ENCODE results near the gene TFCP2.

Gene TFCP2

DNA sequence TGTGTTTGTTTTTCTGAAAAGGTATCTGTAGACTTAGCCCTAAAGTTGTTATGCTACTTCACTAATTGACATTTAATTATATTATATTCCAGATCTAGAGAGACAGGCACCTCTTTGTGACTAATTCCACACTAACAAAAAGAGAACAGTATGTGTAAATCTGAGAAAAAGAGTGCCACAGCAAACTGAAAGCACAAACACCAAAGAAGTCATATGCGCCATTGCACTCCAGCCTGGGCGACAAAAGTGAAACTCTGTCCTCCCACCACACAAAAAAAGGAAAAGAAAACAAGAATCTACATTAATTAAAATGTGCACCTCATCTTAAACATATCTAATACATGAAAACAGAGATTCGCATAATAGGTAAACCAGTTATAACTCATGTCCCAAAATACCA, 85.1 kb downstream of the TFCP2 start:
- no peak overlapping the region for H3K18ac ChIP-seq (ENCODE audit: low read length)
- no peak overlapping the region for H3K4ac ChIP-seq (ENCODE audit: low read depth, low read length)
- no peak overlapping the region for H3K9ac ChIP-seq (ENCODE audit: low read length)
- H3K23ac ChIP-seq (ENCODE audit: low read length) = no peak overlapping the region
- H3K14ac ChIP-seq (ENCODE audit: low read length) = no peak overlapping the region
- H4K12ac ChIP-seq (ENCODE audit: low read depth, low read length) = no peak overlapping the region
- H3K9me3 ChIP-seq (ENCODE audit: insufficient read depth, low read depth, low read length) = no peaks in the 10 kb centered on the region
- H3K36me3 ChIP-seq (ENCODE audit: control insufficient read depth in 1 of 2, insufficient read depth in 2 of 2, low read length in 2 of 2) = peaks cover 3 to 9% of the 10 kb centered on the region in 2 experiments
- H2AFZ ChIP-seq (ENCODE audit: insufficient read depth, low read length, poor library complexity) = no peak overlapping the region
- no peak overlapping the region for H2BK5ac ChIP-seq (ENCODE audit: low read depth, low read length, poor library complexity)
- H2BK12ac ChIP-seq (ENCODE audit: low read length) = no peak overlapping the region
- peaks cover 5% of the 10 kb centered on the region for H3K79me2 ChIP-seq (ENCODE audit: control insufficient read depth, insufficient read depth, low read length, poor library complexity)
- H3K4me2 ChIP-seq (ENCODE audit: low read length) = no peak overlapping the region
- DNase-seq = no peak
- H2AK5ac ChIP-seq (ENCODE audit: low read length) = no peak overlapping the region
- peaks cover 6% of the 10 kb centered on the region for H3K79me1 ChIP-seq (ENCODE audit: low read length)
- H4K91ac ChIP-seq (ENCODE audit: low read depth, low read length) = no peak overlapping the region
- H3K27ac ChIP-seq (ENCODE audit: low read depth, low read length) = no peak overlapping the region
- no peak overlapping the region for H3K4me3 ChIP-seq (ENCODE audit: low read depth, low read length)
- no peak overlapping the region for H4K8ac ChIP-seq (ENCODE audit: low read depth, low read length)
- no CpG with 5 or more reads among the region's 3 CpGs for WGBS (ENCODE audit: extremely low coverage, insufficient coverage, insufficient read length)
- no peak overlapping the region for H2BK120ac ChIP-seq (ENCODE audit: insufficient read depth, low read length, poor library complexity)
- H3K27me3 ChIP-seq (ENCODE audit: insufficient read depth, low read length) = no peaks in the 10 kb centered on the region
- H3K4me1 ChIP-seq (ENCODE audit: control insufficient read depth in 1 of 2, insufficient read depth in 2 of 2, low read length in 2 of 2) = peaks cover 0 to 2% of the 10 kb centered on the region in 2 experiments

DNA sequence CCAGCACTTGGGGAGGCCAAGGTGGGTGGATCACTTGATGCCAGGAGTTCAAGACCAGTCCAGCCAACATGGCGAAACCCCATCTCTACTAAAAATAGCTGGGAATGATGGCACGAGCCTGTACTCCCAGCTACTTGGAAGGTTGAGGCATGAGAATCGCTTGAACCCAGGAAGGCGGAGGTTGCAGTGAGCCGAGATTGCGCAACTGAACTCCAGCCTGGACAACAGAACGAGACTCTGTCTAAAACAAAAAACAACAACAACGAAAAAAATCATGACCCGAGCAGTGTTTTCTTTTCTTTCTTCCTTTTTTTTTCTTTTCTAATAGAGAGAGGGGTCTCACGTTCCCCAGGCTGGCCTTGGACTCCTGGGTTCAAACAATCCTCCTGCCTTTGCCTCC, 86.0 kb downstream of the TFCP2 start:
- Histone ChIP-seq H3K27me3 (ENCODE audit: insufficient read depth, low read length) (no peaks in the 10 kb centered on the region), H2BK5ac (ENCODE audit: low read depth, low read length, poor library complexity) (no peak overlapping the region), H4K12ac (ENCODE audit: low read depth, low read length) (no peak overlapping the region), H3K36me3 (ENCODE audit: control insufficient read depth in 1 of 2, insufficient read depth in 2 of 2, low read length in 2 of 2) (peaks cover 2 to 5% of the 10 kb centered on the region in 2 experiments), H3K4me2 (ENCODE audit: low read length) (no peak overlapping the region), H3K79me1 (ENCODE audit: low read length) (peaks cover 10% of the 10 kb centered on the region), H2BK12ac (ENCODE audit: low read length) (no peak overlapping the region), H3K18ac (ENCODE audit: low read length) (no peak overlapping the region), H2AFZ (ENCODE audit: insufficient read depth, low read length, poor library complexity) (no peak overlapping the region), H3K79me2 (ENCODE audit: control insufficient read depth, insufficient read depth, low read length, poor library complexity) (peaks cover 10% of the 10 kb centered on the region), H2BK120ac (ENCODE audit: insufficient read depth, low read length, poor library complexity) (no peak overlapping the region), H3K14ac (ENCODE audit: low read length) (no peak overlapping the region), H3K9me3 (ENCODE audit: insufficient read depth, low read depth, low read length) (no peaks in the 10 kb centered on the region), H3K9ac (ENCODE audit: low read length) (no peak overlapping the region), H3K4me3 (ENCODE audit: low read depth, low read length) (no peak overlapping the region), H3K23ac (ENCODE audit: low read length) (no peak overlapping the region), H4K8ac (ENCODE audit: low read depth, low read length) (no peak overlapping the region), H3K4me1 (ENCODE audit: control insufficient read depth in 1 of 2, insufficient read depth in 2 of 2, low read length in 2 of 2) (peaks cover 5 to 6% of the 10 kb centered on the region in 2 experiments), H2AK5ac (ENCODE audit: low read length) (no peak overlapping the region), H4K91ac (ENCODE audit: low read depth, low read length) (no peak overlapping the region), H3K27ac (ENCODE audit: low read depth, low read length) (no peak overlapping the region), H3K4ac (ENCODE audit: low read depth, low read length) (no peak overlapping the region)
- DNase-seq = no peak
- whole genome bisulfite sequencing (ENCODE audit: extremely low coverage, insufficient coverage, insufficient read length) = no CpG with 5 or more reads among the region's 10 CpGs

DNA sequence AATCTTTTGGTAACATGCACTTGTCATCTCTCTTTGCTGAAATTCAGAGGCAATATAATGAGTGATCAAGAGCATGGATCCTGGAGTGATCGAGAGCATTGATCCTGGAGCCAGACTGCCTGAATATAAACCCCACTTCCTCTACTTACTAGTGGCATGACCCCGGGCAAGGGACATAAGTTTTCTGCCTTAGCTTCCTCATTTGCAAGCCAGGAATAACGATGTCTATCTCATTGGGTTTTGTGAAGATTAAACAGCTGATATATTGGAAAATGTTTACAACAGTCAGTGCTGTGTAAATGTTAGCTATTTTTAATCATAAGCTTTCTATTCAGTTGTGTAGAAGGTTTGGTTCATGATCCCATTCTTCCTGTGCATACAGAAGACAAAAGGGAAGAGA, 87.2 kb downstream of the TFCP2 start:
- Histone ChIP-seq H3K4me2 (ENCODE audit: low read length) (no peak overlapping the region), H3K14ac (ENCODE audit: low read length) (no peak overlapping the region), H2AK5ac (ENCODE audit: low read length) (no peak overlapping the region), H2BK120ac (ENCODE audit: insufficient read depth, low read length, poor library complexity) (no peak overlapping the region), H3K4ac (ENCODE audit: low read depth, low read length) (no peak overlapping the region), H3K36me3 (ENCODE audit: control insufficient read depth in 1 of 2, insufficient read depth in 2 of 2, low read length in 2 of 2) (peaks cover 1 to 2% of the 10 kb centered on the region in 2 experiments), H3K27me3 (ENCODE audit: insufficient read depth, low read length) (no peaks in the 10 kb centered on the region), H4K8ac (ENCODE audit: low read depth, low read length) (no peak overlapping the region), H3K79me1 (ENCODE audit: low read length) (peaks cover 10% of the 10 kb centered on the region), H3K79me2 (ENCODE audit: control insufficient read depth, insufficient read depth, low read length, poor library complexity) (peaks cover 10% of the 10 kb centered on the region), H3K9ac (ENCODE audit: low read length) (no peak overlapping the region), H2AFZ (ENCODE audit: insufficient read depth, low read length, poor library complexity) (no peak overlapping the region), H3K18ac (ENCODE audit: low read length) (no peak overlapping the region), H4K12ac (ENCODE audit: low read depth, low read length) (no peak overlapping the region), H3K4me1 (ENCODE audit: control insufficient read depth in 1 of 2, insufficient read depth in 2 of 2, low read length in 2 of 2) (peaks cover 6 to 7% of the 10 kb centered on the region in 2 experiments), H2BK12ac (ENCODE audit: low read length) (no peak overlapping the region), H3K9me3 (ENCODE audit: insufficient read depth, low read depth, low read length) (no peaks in the 10 kb centered on the region), H3K4me3 (ENCODE audit: low read depth, low read length) (no peak overlapping the region), H3K27ac (ENCODE audit: low read depth, low read length) (no peak overlapping the region), H2BK5ac (ENCODE audit: low read depth, low read length, poor library complexity) (no peak overlapping the region), H4K91ac (ENCODE audit: low read depth, low read length) (no peak overlapping the region), H3K23ac (ENCODE audit: low read length) (no peak overlapping the region)
- DNase-seq = peak in 1 of 2 donors; percentile 28
- no CpG with 5 or more reads among the region's 3 CpGs for WGBS (ENCODE audit: extremely low coverage, insufficient coverage, insufficient read length)

DNA sequence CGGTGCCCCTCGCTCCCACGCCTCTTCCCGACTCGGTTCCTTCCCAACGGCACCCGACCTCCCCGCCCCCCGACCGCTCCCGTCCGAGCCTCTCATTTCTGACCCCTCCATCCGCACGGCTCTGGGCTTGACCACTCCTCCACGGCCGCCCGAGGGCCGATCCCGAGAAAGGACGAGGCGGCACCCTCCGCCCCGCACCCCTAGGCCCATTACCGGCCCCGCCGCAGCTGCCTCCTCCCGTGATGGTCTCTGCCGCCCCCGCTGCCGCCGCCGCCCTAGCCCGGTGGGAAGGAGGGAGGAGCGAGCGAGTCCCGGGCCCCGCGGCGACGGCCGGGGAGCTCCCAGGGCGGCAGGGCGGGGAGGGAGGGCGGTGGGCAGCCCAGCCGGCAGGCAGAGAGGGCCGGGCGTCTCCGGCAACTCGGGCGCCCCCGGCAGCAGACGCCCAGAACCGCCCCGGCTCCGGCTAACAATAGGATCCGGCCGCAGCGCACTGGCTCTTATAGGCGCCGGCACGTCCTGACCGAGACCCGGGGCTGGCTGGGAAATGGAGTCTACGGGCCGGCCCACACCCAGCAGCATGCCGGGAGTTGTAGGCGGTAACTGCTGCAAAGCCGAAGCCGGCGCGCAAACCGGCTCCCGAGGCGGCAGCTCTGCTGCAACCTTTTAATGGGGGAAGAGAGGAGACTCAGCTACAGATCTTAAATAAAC, 89.7 kb downstream of the TFCP2 start, which contains the start of gene CSRNP2:
CSRNP2 (minus strand) TSS at position 471 of the 708 bp plus-strand sequence. CDS start 7,035 bp downstream, outside the sequence.
- peak within 1 kb of the TSS; percentile 38 for H2BK5ac ChIP-seq (ENCODE audit: low read depth, low read length, poor library complexity)
- no peak within 1 kb of the TSS for H3K23ac ChIP-seq (ENCODE audit: low read length)
- no peaks in the 10 kb centered on the region for H3K36me3 ChIP-seq (ENCODE audit: control insufficient read depth in 1 of 2, insufficient read depth in 2 of 2, low read length in 2 of 2)
- peak within 1 kb of the TSS; percentile 92 for H3K4me3 ChIP-seq (ENCODE audit: low read depth, low read length)
- H3K27me3 ChIP-seq (ENCODE audit: insufficient read depth, low read length) = no peaks in the 10 kb centered on the region
- H2AFZ ChIP-seq (ENCODE audit: insufficient read depth, low read length, poor library complexity) = peak within 1 kb of the TSS; percentile 75
- peak within 1 kb of the TSS; percentile 60 for H4K12ac ChIP-seq (ENCODE audit: low read depth, low read length)
- peak within 1 kb of the TSS; percentile 87 for H3K9ac ChIP-seq (ENCODE audit: low read length)
- no peaks in the 10 kb centered on the region for H3K9me3 ChIP-seq (ENCODE audit: insufficient read depth, low read depth, low read length)
- peak within 1 kb of the TSS; percentile 80 for H4K91ac ChIP-seq (ENCODE audit: low read depth, low read length)
- H3K27ac ChIP-seq (ENCODE audit: low read depth, low read length) = peak within 1 kb of the TSS; percentile 89
- H3K79me2 ChIP-seq (ENCODE audit: control insufficient read depth, insufficient read depth, low read length, poor library complexity) = peaks cover 10% of the 10 kb centered on the region
- H2BK12ac ChIP-seq (ENCODE audit: low read length) = no peak within 1 kb of the TSS
- H3K14ac ChIP-seq (ENCODE audit: low read length) = peak within 1 kb of the TSS; percentile 93
- peak within 1 kb of the TSS; percentile 14 for H2BK120ac ChIP-seq (ENCODE audit: insufficient read depth, low read length, poor library complexity)
- H3K79me1 ChIP-seq (ENCODE audit: low read length) = peaks cover 10% of the 10 kb centered on the region
- H3K4me1 ChIP-seq (ENCODE audit: control insufficient read depth in 1 of 2, insufficient read depth in 2 of 2, low read length in 2 of 2) = peaks cover 6 to 7% of the 10 kb centered on the region in 2 experiments
- peak within 1 kb of the TSS; percentile 89 for H3K4me2 ChIP-seq (ENCODE audit: low read length)
- peak within 1 kb of the TSS; percentile 83 for H3K18ac ChIP-seq (ENCODE audit: low read length)
- DNase-seq = peak; percentile 97
- WGBS (ENCODE audit: extremely low coverage, insufficient coverage, insufficient read length) = no CpG with 5 or more reads among the region's 74 CpGs
- H4K8ac ChIP-seq (ENCODE audit: low read depth, low read length) = peak within 1 kb of the TSS; percentile 86
- peak within 1 kb of the TSS; percentile 78 for H3K4ac ChIP-seq (ENCODE audit: low read depth, low read length)
- peak within 1 kb of the TSS; percentile 80 for H2AK5ac ChIP-seq (ENCODE audit: low read length)
